Activated T-cell treated with anti-CD3 and anti-CD28 coated beads, Interleukin-2, amount 50 U/mL, for 72 hours (primary cell): ENCODE measurements around the gene ELOVL3. TPM values are rescaled to one million over a fixed set of nuclear protein-coding genes. Genes with fewer than 3 reads are reported as not detected.

Experiments used
- ATAC-seq, 2 donors: fragments of 150-1000 bp; cut with Tn5 transposase; replicated peaks in 1 of 2; 2 replicates each; pipeline ENCODE4 v1.10.0; 2021; ENCODE audit warnings: moderate library complexity in 2 of 2, mild to moderate bottlenecking in 1 of 2
- DNase-seq, 2 donors: peaks; one replicate each; pipeline ENCODE4 v3.0.0; 2021 to 2022; ENCODE audit warnings: mixed read lengths in 1 of 2
- H3K27ac Mint-ChIP-seq: one replicate; pipeline ENCODE4 v1.8.0; 2022; ENCODE audit warnings: mild to moderate bottlenecking, moderate library complexity, mixed read lengths
- H3K27me3 Mint-ChIP-seq: one replicate; pipeline ENCODE4 v1.8.0; 2022; ENCODE audit warnings: low read depth, mixed read lengths
- H3K36me3 Mint-ChIP-seq, 2 donors: one replicate each; pipeline ENCODE4 v1.8.0; 2022; ENCODE audit warnings: mixed read lengths in 2 of 2, mild to moderate bottlenecking in 1 of 2; ENCODE audit not compliant: insufficient read depth in 2 of 2
- H3K4me1 Mint-ChIP-seq: one replicate; pipeline ENCODE4 v1.8.0; 2022; ENCODE audit warnings: low read depth, mixed read lengths
- H3K4me3 Mint-ChIP-seq, 2 donors: one replicate each; pipeline ENCODE4 v1.8.0; 2022; ENCODE audit warnings: mild to moderate bottlenecking in 2 of 2, mixed read lengths in 2 of 2, moderate library complexity in 2 of 2
- H3K9me3 Mint-ChIP-seq, 2 donors: one replicate each; pipeline ENCODE4 v1.8.0; 2022; ENCODE audit warnings: mixed read lengths in 2 of 2
- total RNA-seq, 2 donors: library from RNA; stranded (reverse); gene quantifications; one replicate each; pipeline ENCODE4 v1.2.3, GENCODE V29; 2022

ELOVL3 gene
- total RNA-seq, 2 donors from 2014 or later = 0.24 TPM; not detected in 1

GRCh38 chr10:102274062-102274461, 48.0 kb downstream of the ELOVL3 start:
- DNase-seq (no peak), ATAC-seq (no peak)
- no peak overlapping the region for H3K27ac Mint-ChIP-seq
- peaks cover 22% of the 10 kb centered on the region for H3K4me1 Mint-ChIP-seq
- peaks cover 0 to 11% of the 10 kb centered on the region in 2 donors for H3K36me3 Mint-ChIP-seq
- H3K9me3 Mint-ChIP-seq = no peaks in the 10 kb centered on the region
- H3K27me3 Mint-ChIP-seq = no peaks in the 10 kb centered on the region
- H3K4me3 Mint-ChIP-seq = no peak overlapping the region

- DNase-seq (no peak), ATAC-seq (no peak)
- H3K4me1 Mint-ChIP-seq = peaks cover 30% of the 10 kb centered on the region
- peaks cover 0 to 9% of the 10 kb centered on the region in 2 donors for H3K36me3 Mint-ChIP-seq
- no peaks in the 10 kb centered on the region for H3K9me3 Mint-ChIP-seq
- no peak overlapping the region for H3K4me3 Mint-ChIP-seq
- H3K27ac Mint-ChIP-seq = no peak overlapping the region
- H3K27me3 Mint-ChIP-seq = no peaks in the 10 kb centered on the region
These were observed 49.2 kb downstream of the ELOVL3 start for GRCh38 chr10:102275343-102275742.

- H3K36me3 Mint-ChIP-seq = peaks cover 0 to 4% of the 10 kb centered on the region in 2 donors
- H3K9me3 Mint-ChIP-seq = no peaks in the 10 kb centered on the region
- ATAC-seq (no peak), DNase-seq (no peak)
- no peaks in the 10 kb centered on the region for H3K27me3 Mint-ChIP-seq
- H3K27ac Mint-ChIP-seq = no peak overlapping the region
- no peak overlapping the region for H3K4me3 Mint-ChIP-seq
- peaks cover 46% of the 10 kb centered on the region for H3K4me1 Mint-ChIP-seq
These were observed 53.0 kb downstream of the ELOVL3 start for GRCh38 chr10:102279104-102279503.

Other genes starting within 250 kb of the ELOVL3 start
- gene ARMH3, start 170.1 kb upstream of the ELOVL3 start, total RNA-seq = 10 to 100 TPM; 20.1 to 23.1 TPM
- 10 to 100 TPM; 11.8 to 14.0 TPM for gene HPS6, start 160.9 kb upstream of the ELOVL3 start, total RNA-seq
- 10 to 100 TPM; 65.1 to 71.2 TPM for gene LDB1, start 105.9 kb upstream of the ELOVL3 start, total RNA-seq
- 10 to 100 TPM; 42.6 to 51.4 TPM for gene PPRC1, start 93.3 kb upstream of the ELOVL3 start, total RNA-seq
- 100 to 1,000 TPM in 1 of 2 donors, 10 to 100 TPM in 1; 98.2 to 124 TPM for gene NOLC1, start 73.9 kb upstream of the ELOVL3 start, total RNA-seq
- under 1 TPM; 0.24 to 0.28 TPM for gene PITX3, start 15.2 kb downstream of the ELOVL3 start, total RNA-seq
- 10 to 100 TPM; 44.2 to 47.6 TPM for gene GBF1, start 19.2 kb downstream of the ELOVL3 start, total RNA-seq
- 100 to 1,000 TPM; 472 to 564 TPM for gene NFKB2, start 169.4 kb downstream of the ELOVL3 start, total RNA-seq
- 10 to 100 TPM in 1 of 2 donors, 1 to 10 TPM in 1; 8.6 to 11.7 TPM for gene PSD, start 192.5 kb downstream of the ELOVL3 start, total RNA-seq
- 10 to 100 TPM; 15.3 TPM for gene FBXL15, start 194.5 kb downstream of the ELOVL3 start, total RNA-seq
- 10 to 100 TPM; 78.7 to 79.5 TPM for gene CUEDC2, start 206.3 kb downstream of the ELOVL3 start, total RNA-seq
- gene C10orf95, start 225.2 kb downstream of the ELOVL3 start, total RNA-seq = under 1 TPM in 1 of 2 donors, not detected in 1; 0.21 TPM